ENCODE measurements around the gene IDUA. TPM values are rescaled to one million over a fixed set of nuclear protein-coding genes. Genes with fewer than 3 reads are reported as not detected.

IDUA gene
- total RNA-seq, 1 experiment from 2014 or later, result 46.6 TPM

- peaks cover 20% of the 10 kb centered on the region; the same call in 1 of the 2 replicates for H3F3A ChIP-seq (ENCODE audit: insufficient read depth, low read depth)
- H3K79me2 ChIP-seq (ENCODE audit: low read depth), result no peaks in the 10 kb centered on the region
- CTCF ChIA-PET, result no interaction called here
- H3K9me2 ChIP-seq (ENCODE audit: insufficient read depth), result no peaks in the 10 kb centered on the region
- intact Hi-C loops (cut with micrococcal nuclease; ENCODE audit: unreplicated experiment), result no loop called here
- no peaks in the 10 kb centered on the region for H3K36me3 ChIP-seq (ENCODE audit: low read depth)
- H2AFZ ChIP-seq, result no peak overlapping the region
- no TSS peak for BruUV-seq (replicated peaks)
- H3K9me3 ChIP-seq (ENCODE audit: insufficient read depth, low read depth), result no peaks in the 10 kb centered on the region
- H4K20me1 ChIP-seq (ENCODE audit: insufficient read depth), result peaks cover 7% of the 10 kb centered on the region; the same call in 1 of the 2 replicates
- no peak overlapping the region for H3K27ac ChIP-seq
- POLR2A ChIA-PET (ENCODE audit: unreplicated experiment), result no interaction called here
- DNase-seq, result no peak
- no peak overlapping the region for H3K4me3 ChIP-seq
- no peak overlapping the region for H3K4me2 ChIP-seq
- no peaks in the 10 kb centered on the region for H3K4me1 ChIP-seq (replicated peaks; ENCODE audit: insufficient read depth)
- no peaks in the 10 kb centered on the region for H3K27me3 ChIP-seq (ENCODE audit: insufficient read depth, low read depth)
- TF ChIP-seq CTCF (conservative IDR thresholded peaks at IDR 0.05) (no peak), EZH2 (IDR thresholded peaks at IDR 0.05; ENCODE audit: low read depth) (no peak)
Observed at GRCh38 chr4:1022051-1022738, 35.4 kb downstream of the IDUA start.

DNA sequence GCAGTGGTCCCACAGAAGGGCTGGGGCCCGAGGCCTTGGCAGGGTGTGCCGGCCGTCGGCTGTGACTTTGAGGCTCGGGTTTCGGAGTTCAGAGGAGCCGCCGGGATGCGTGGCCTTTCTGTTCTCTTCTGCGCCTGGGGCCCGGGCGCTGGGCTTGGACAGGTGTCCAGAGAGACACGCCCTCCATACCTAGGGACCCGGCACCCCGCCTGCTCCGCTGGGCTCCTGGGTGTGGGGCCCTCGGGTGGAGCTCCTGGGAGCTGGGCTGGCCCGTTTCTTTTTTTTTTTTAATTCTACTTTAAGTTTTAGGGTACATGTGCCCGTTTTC, 35.9 kb downstream of the IDUA start:
- CTCF ChIA-PET, result no interaction called here

DNA sequence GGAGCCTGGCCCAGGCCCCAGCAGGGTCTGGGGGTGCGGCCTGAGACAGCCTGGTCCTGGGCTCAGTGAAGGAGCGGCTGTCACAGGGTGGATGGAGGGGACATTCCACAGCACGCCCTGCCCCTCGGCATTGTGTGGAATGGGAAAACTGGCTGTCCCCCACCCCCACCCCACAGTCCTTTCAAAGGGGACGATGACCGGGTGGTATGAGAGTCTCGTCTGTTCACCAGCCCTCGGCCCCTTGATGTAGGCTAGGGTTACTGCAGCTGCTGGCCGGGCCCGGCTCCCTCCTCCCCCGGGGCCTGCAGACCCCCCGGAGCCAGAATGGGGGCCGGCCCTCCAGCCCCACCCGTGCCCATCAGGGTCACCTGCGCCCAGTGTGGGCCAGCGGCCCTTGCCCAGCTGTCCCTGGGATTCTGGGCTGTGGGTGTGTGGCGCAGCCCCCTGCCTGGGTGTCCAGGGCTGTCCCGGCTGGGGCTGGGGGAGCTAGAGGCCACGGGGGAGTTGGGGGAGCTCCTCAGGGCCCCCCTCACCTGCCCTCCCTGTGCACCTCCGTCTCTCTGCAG, 36.3 kb downstream of the IDUA start:
- Histone ChIP-seq H3K4me2 (no peak overlapping the region), H3K9me3 (ENCODE audit: insufficient read depth, low read depth) (no peaks in the 10 kb centered on the region), H3K79me2 (ENCODE audit: low read depth) (no peaks in the 10 kb centered on the region), H3K4me1 (replicated peaks; ENCODE audit: insufficient read depth) (no peaks in the 10 kb centered on the region), H3K4me3 (no peak overlapping the region), H3K27me3 (ENCODE audit: insufficient read depth, low read depth) (no peaks in the 10 kb centered on the region), H4K20me1 (ENCODE audit: insufficient read depth) (peaks cover 7% of the 10 kb centered on the region; the same call in 1 of the 2 replicates), H3K36me3 (ENCODE audit: low read depth) (no peaks in the 10 kb centered on the region), H2AFZ (no peak overlapping the region), H3F3A (ENCODE audit: insufficient read depth, low read depth) (peaks cover 20% of the 10 kb centered on the region; the same call in 1 of the 2 replicates), H3K27ac (no peak overlapping the region), H3K9me2 (ENCODE audit: insufficient read depth) (no peaks in the 10 kb centered on the region)
- no peak for DNase-seq
- BruUV-seq (replicated peaks), result no TSS peak
- CTCF ChIA-PET, result no interaction called here
- no peak for TF ChIP-seq CTCF (conservative IDR thresholded peaks at IDR 0.05)
- no peak for TF ChIP-seq EZH2 (IDR thresholded peaks at IDR 0.05; ENCODE audit: low read depth)
- intact Hi-C loops (cut with micrococcal nuclease; ENCODE audit: unreplicated experiment), result no loop called here
- POLR2A ChIA-PET (ENCODE audit: unreplicated experiment), result no interaction called here

More for the DNA sequence above, 35.9 kb downstream of the IDUA start:
- Histone ChIP-seq H3K4me3 (no peak overlapping the region), H4K20me1 (ENCODE audit: insufficient read depth) (peaks cover 7% of the 10 kb centered on the region; the same call in 1 of the 2 replicates), H3K27me3 (ENCODE audit: insufficient read depth, low read depth) (no peaks in the 10 kb centered on the region), H3K9me2 (ENCODE audit: insufficient read depth) (no peaks in the 10 kb centered on the region), H3K36me3 (ENCODE audit: low read depth) (no peaks in the 10 kb centered on the region), H3K9me3 (ENCODE audit: insufficient read depth, low read depth) (no peaks in the 10 kb centered on the region), H3K4me1 (replicated peaks; ENCODE audit: insufficient read depth) (no peaks in the 10 kb centered on the region), H3K4me2 (no peak overlapping the region), H3K79me2 (ENCODE audit: low read depth) (no peaks in the 10 kb centered on the region), H2AFZ (no peak overlapping the region), H3K27ac (no peak overlapping the region), H3F3A (ENCODE audit: insufficient read depth, low read depth) (peaks cover 20% of the 10 kb centered on the region; the same call in 1 of the 2 replicates)
- no peak for TF ChIP-seq EZH2 (IDR thresholded peaks at IDR 0.05; ENCODE audit: low read depth)
- TF ChIP-seq CTCF (conservative IDR thresholded peaks at IDR 0.05), result no peak
- no TSS peak for BruUV-seq (replicated peaks)
- POLR2A ChIA-PET (ENCODE audit: unreplicated experiment), result no interaction called here
- intact Hi-C loops (cut with micrococcal nuclease; ENCODE audit: unreplicated experiment), result no loop called here
- DNase-seq, result no peak
